ENCODE data around the gene ANK3.

The ANK3 gene

DNA sequence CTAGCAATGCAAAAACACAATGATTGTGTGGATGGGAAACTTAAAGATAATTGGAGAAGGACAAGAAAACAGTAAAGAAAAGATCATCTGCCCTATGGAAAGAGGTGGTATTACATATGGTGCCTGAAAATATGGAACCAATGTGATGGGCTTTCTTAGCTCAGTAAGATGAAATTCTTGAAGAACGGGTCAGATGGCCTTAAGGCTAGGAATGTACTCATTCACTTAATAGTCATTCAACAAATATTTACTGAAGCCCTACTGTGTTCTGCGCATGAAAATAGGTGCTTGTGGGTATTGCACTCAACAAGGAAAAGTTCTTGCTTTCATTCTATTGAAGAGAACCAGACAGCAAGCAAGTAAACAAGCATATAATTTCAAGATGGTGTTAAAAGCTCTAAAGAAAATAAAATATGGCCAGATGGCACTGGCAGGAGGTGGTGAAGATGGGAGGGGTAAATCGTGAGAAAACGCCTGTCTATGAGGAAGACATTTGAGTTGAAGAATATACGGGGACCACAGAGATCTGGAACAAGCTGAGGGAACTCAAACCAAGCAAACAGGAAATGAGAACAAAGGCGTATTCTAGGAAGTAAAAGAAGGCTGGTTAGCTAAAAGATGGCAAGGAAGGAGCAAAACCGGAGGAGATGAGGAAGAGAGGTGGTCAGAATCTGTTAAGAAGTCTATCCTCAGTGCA lies 179.7 kb downstream of the ANK3 start:
- no peak for DNase-seq

DNA sequence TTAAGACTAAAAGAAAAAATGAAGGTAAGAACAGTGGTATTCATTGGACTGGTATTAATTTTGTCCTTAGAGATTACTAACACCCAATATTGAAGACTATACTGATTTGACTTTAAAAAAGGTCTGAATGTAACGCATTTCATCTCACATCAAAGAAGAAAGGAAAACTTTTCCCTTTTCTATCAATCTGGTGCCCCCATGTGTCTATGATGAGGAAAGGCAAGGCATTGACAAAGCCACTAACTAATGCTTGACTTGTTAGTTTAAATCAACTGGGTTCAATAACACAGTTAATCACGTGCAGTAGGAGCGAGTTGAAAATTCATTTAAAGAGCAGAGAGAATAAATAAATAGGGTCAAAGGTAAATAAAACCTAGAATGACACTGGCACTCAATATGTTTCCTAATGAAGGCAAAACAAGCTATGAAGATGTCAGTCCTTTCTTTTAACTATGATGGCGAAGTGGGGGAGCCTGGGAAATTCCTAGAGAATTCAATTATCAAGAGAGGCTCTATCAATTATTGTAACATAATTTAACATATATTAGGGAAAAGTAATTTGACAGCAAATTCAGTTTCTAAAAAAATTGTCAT lies 180.9 kb downstream of the ANK3 start:
- DNase-seq, result no peak

DNA sequence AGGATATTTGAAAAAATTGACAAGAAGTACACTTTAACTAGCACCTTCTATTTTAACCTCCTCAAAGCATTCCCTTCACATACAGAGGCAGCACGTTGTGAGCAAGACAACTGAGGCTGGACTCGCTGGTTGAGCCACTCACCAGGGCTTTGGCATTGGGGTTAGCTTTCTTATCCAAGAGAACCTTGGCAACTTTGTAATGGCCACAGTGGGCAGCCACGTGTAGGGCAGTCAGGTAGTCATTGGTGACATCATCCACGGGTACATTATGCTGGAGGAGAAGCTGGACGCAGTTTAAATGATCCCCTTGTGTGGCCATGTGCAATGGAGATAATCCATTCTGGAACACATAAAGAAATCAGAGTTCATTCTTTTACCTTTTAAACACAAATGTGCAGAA lies 181.8 kb downstream of the ANK3 start:
- no peak for DNase-seq

DNA sequence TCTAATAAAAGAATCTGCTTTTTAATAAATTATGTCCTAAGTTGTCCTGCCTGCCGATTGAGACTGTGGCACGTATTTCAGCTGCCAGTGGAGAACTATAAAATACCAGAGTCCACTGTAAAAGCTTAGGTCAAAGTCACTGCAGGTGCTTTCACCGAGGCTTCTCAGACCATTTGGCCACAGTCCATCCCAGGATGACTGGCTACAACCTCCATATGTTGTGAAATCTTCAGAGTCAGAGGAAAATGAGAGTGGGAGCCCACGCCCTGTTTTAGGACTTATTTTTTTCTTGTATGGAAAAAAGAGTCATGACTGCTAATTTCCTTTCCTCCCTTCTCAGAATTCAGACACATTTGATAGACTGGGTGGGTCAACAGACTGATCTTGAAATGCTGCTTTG lies 182.9 kb downstream of the ANK3 start:
- no peak for DNase-seq

DNA sequence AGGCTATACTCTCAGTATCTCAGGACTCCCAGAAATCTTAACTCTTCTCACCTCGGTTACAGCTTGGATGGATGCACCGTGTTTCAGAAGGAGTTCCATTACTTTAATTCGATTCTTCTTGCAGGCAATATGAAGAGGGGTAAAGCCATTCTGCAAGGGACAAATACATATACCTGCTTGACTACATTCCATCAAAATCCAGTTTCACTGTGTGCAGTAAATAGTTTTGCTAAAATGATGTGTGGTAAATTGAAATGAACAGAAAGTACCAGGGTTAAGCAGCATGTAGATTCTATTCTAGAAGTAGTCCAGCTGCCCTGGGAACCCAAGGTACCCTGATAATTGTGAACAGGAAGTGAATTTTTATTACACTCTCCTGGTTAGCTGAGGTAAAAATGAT lies 183.9 kb downstream of the ANK3 start:
- DNase-seq, result no peak

DNA sequence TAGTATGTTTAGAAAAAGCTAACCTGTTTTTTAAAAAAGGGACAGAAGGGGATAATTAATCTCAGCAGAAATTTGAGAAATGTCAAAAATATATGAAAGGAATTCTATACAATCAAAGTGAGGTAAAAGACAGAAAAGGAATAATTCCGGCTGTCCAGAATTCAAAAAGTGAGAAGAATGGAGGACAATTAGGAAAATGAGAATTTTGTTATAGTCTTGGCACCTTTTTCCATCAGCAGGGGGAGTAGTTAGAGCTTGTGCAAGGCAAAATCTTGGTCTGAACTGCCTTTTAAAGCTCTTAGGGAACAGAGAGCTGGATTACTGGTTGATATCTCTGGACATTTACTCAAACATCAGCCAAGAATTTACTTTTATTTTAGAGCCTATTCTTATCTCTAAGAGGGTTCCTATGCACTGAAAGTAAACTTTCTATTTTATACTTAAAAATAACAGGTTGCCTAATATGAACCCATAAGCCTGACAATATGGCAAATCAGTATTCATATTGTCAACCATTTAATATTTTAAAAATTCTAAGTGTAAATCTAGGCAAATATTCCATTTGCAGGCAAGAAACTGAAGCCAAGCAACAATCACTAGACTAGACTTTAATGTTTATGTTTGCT lies 185.6 kb downstream of the ANK3 start:
- no peak for DNase-seq

DNA sequence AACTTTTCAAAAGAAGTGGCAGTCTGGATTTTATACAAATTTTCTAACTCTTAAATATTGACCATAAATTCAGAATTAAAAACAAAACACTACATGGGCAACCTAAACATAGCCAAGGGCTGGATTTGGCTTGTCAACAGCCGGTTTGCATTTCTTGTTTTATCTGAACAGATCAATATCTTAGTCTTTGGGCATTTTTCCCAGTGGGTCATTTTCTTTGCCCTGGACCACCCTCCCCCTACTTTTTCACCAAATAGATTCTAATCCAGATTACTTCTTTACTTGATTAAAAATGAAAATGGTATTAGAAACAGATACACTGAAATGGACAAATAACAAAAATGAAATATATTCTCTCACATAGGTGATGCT lies 189.0 kb downstream of the ANK3 start:
- no peak for DNase-seq

DNA sequence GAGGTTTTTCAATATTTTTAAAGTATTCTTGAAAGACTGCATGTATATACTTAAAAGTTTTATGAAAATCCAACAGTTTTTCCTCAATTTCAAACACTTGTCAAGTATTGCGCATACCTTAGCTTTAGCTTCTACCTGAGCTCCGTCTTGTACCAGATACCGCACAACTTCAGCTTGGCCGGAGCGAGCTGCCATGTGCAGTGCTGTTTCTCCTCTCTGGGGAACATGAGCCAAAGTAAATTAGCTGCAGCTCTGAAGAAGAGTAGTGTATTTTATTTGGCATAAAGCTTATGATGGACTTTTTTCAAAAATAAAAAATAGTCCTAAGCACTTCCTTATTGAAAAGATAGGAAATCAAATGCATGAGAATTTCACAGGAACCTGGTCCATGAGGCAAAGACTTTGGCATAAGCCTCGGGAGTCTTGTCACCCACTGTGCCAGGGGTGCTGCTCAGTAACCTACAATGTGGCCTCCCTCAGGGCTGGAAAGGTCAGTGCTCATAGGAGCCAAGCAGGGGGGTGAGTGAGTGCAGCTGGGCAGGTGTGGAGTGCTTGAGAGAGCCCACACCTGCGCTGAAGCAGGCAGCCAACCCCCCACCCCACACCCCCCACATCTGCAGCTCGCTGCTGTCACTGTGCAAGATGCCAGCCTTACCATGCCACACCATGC lies 189.5 kb downstream of the ANK3 start:
- DNase-seq, result no peak

DNA sequence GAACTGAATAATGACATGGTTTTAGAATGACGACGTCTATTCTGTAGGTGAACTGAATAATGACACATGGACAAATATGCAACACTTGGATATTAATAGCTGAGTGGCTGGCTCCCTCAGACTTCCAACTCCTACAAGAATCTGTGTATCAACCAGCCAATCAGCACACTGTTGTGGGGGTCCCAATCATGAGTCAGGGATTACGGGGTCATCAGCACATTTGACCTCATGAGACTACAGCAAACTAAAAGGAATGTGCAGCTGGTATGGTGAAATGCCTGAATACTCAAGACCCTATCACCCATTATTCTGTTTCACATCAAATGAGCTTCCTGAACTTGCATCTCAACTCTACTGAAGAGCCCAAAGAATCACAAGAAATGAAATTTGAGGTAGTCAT lies 192.5 kb downstream of the ANK3 start:
- DNase-seq, result no peak

DNA sequence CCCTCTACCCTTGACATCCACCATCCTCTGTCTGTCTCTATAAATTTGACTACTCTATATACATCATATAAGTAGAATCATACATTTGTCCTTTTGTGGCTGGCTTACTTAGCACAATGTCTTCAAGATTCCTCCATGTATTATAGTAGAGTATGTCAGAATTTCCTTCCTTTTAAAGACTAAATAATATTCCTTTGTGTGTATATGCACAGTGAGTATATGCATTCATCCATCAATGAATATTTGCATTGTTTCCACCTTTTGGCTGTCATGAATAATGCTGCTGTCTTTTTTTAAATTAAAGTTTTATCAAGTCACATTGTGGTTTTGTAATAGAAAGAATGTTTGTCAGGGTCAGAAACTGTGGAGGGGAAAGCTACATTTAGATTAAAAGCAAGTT lies 195.3 kb downstream of the ANK3 start:
- no peak for DNase-seq

DNA sequence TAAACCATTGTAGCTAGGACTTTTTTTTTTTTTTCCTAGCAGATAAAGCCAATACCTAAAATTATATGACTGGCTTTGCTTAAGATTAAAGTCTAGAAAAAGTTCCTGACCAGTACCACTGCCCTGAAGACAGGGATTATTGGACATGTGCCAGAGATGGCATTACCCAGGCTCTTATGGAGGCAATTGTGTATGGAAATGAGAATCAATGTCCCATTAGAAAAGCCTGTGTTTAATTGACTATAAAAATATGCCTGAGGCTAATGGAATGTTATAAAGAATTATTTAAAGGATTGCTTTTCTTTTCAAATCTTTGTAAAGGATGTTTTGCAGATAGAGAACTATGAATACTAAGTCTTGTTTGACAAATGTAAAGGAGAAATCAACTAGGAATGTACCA lies 196.7 kb downstream of the ANK3 start:
- DNase-seq, result no peak

DNA sequence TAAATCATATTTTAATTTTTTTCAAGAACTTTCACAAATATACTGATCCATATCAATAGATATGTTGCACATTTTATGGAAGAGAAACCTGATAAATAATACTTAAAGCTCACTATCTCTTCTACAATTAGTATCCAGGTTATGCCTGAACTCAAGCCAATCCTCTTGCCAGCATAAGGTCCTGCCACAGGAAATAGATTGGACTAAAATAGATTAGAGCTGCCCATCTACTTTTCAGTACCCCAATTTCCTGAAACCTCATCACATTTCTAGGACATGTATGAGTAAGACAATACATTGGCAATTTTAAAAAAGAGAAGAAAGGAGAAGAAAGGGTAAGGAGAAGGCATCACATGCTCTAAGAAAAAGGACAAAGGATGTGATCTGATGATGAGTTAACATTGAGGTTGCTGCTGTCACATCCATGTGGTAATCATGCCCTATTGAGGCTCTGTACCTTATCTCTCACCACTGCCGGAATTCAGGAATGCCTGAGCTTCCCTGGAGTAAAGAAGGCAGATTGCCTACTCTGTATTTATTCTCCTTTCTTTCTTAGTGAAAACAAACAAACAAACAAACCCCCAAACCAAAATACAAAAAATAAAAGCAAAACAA lies 199.7 kb downstream of the ANK3 start:
- no peak for DNase-seq

DNA sequence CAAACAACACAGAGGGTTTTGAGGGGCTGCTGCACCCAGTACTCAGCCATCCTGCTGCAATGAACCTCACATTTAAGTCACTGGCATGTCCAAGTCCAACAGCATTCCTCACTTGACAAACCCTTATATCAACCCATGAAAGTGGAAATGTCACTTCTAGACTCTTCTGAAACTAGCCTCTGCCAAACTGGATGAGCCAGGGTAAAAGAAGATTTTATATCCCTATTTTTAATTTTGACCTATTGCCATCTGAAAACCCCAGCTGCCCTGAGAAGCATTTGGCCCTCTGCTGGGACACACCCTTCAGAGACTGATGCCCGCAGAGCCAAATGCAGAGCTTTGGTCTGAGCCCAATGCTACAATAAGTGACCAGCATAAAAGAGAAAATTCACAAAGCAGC lies 201.1 kb downstream of the ANK3 start:
- DNase-seq, result no peak

DNA sequence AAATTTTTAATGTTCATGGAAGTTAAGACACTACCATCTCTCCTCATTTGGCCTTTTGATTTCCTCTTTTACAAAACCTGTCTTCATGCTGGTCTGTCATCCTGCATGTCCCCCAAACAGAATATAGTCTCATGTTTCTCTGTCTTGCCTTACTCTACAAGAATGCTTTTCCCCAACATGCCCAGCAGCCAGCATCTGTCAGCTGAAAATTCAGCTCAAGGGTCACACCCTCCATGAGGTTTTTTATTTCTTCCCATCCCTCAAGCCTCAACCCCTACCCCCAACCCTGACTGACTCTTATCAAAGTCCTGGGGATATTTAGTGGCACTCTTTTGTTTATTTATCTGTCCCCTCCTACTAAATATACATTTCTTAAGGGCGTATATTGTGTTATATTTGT lies 202.0 kb downstream of the ANK3 start:
- no peak for DNase-seq

DNA sequence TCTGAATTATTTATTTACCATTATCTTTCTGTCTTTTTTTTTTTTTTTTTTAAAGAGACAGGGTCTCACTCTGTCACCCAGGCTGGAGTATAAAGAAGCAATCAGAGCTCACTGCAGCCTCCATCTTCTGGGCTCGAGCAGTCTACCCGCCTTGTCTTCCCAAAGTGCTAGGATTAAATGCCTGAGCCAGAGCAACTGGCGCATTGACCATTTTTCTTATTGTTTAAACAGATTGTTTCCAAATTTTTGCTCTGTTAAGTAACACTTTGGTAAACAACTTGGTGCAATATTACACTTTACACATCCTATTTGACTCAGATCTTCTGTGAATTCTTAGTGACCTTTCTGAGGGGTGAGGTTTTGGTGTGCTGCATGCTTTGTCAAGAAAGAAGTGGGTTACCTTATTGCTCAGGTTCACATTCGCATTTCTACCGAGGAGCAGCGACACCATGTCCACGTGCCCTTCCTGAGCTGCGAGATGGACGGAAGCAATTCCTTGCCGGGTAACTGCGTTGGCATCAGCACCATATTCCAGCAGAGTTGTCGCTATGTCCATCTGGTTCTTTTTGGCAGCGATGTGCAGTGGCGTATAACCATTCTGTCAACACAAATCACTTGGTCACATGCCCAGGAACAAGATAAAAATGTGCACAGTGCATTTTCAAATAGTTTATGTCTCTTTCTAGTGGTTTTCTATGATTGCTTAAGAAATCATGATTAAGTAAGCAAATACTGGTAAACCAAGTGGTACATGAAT lies 203.2 kb downstream of the ANK3 start:
- no peak for DNase-seq

DNA sequence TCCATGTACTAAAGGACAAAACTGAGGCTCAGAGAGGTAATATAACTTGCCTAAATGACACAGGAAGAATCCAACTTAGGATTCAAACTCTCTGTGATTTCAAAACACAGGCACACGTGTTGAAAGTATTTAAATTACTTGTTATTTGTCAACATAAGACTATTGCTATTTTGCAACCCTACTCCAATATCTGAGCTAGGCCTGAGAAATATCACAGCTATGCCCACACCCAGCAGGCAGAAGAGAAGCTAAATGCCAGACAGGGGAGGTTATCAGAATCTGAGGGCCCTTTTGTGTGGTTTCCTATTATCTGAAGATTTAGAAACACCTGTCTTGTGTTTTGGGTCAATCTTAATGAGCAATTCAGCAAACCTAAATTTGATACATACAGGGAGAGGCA lies 204.3 kb downstream of the ANK3 start:
- DNase-seq, result no peak

DNA sequence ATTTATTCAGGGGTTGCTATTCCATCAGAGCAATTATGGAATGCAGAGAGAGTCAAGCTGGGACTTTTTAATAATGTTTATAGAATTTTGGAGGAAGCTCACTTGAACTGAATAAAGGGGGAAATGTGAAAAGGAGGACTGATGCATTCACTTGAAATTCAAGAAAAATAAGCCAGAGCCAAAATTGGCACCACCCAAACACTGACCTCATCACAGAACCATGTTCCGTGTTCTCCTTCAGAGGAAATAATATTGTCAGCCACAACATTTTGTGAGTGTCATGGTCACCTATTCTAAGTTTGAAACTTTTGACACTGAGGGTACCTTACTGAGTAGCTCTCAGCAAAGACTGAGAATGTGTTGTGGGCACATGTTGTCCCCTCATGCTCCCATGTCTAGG lies 207.0 kb downstream of the ANK3 start:
- DNase-seq, result no peak

DNA sequence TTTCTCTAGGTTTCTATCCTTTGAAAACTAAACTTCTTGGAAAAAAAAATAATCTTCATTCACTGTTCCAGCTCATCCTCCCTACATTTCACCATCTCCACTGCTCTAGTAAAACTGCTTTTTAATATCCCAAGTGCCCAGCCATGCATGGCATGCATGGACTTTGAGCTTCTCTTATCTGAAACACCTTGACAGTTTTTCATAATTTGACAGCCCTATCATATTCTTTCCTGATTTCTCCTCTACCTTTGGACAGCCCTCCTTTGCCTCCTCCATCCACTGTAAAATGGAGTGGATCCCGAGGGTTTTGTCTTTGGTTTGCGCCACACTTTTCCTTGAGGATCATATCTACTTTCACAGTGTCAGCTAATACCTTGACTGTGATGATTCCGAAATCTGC lies 212.8 kb downstream of the ANK3 start:
- no peak for DNase-seq

DNA sequence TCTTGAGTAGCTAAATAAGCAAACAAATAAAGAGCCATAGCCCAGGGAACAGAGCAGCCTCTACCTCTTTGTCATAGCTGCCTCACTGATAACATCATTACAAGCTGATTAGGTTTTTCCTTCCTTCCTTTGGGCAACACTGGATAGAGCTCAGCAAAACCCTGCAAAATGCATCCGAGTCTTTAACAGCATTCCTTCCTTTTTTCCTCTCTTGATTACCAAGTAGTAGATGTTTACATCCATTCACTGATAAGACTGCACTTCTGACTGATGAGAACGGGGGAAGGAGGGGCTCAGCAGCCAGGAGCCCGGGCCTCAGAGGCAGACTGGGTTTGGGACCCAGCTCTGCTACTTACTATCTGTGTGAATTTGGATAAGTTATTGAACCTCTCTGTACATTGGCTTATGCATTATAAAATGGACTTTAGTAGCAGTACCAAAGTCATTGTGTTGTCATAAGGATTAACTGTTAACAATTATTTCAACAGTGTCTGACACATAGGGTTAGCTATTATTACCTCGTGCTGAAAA lies 214.2 kb downstream of the ANK3 start:
- DNase-seq, result no peak

DNA sequence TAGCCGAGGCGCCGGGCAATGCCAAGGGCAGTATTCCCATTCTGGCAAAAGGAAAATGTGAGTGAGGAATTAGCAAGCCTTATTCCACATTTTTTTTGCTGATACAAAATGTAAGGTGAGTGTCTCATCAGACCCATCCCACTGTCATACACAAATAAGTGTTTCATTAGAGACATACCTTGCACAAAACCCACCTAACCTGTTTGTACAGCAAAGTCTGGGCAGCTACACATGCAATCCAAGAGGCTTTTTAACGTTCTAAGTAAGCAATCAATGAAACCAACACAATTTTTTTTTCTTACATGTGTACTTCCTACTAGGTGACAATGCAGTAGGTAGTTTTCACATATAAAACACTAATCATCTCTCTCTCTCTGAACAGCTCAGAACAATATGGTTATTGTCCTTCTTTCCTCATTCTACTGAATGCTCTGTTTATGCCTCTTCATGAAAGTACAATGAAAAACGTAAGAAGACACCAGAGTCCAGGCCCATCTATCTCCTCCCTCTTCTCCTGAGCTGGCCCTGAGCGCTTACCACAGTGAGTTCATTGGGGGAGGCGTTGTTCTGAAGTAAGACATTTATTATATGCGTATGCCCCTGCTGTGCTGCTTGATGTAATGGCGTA lies 217.2 kb downstream of the ANK3 start:
- DNase-seq, result no peak

DNA sequence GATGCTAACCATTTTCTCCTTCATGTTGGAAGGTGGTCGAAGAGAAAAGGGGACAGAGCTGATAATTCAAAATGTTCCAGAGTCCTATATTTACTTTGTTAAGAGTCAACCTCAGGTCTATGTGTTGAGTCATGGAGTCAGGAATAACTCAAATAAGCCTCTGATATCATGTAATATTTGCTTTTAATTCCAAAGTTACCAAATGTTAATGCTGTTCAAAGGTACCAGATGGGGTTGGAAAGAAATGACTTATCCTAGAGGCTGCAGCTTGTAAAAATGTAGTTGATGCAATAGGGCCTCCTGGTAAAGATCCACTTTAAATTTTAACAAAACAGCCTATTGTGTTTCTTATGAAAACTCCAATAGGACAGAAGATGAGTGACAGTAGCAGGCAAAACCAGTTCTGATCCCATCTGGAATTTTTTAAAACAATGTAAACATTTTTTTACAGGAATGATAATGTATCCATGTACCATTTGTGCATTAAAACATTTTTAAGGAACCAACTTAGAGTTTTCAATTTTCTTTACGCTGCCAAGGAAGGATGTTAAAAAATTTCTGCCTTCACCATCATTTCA lies 218.2 kb downstream of the ANK3 start:
- DNase-seq, result no peak

DNA sequence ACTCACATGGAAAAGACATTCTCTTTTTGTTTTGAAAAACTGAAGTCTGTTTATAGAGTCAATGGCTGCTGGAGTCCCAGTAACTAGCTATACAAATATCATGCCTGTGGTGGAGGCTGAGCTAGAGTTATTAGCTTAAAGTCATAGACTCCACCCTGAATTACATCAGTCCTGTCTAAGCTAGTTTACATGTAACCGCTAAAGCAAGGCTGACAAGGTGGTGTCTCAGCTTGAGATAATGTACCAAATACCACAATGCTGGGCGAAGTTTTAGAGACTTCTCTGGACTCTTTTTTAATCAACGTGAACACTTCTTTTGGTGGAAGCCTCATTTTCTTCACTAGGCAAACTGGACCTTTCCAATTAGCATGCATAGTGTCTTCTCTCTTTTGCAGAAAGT lies 219.4 kb downstream of the ANK3 start:
- DNase-seq, result no peak
